ENCODE results near the gene ALG8. TPM values are rescaled to one million over a fixed set of nuclear protein-coding genes. Genes with fewer than 3 reads are reported as not detected.
"Not testable (repeated sequence)": the region's sequence is repeated elsewhere in the genome, so short reads cannot be mapped to it uniquely, and the experiment has no call there.

Gene ALG8
- total RNA-seq, 1 donor from 2014 or later = 27.0 TPM

- ATAC-seq = no peak
Observed at GRCh38 chr11:78069465-78069864, 70.0 kb downstream of the ALG8 start.

GRCh38 chr11:78067704-78068103 is 71.7 kb downstream of the ALG8 start:
- ATAC-seq = peak; percentile 13

GRCh38 chr11:78066471-78066870 is 73.0 kb downstream of the ALG8 start:
- ATAC-seq = no peak

- ATAC-seq = no peak
Observed at GRCh38 chr11:78065203-78065602, 74.2 kb downstream of the ALG8 start.

- ATAC-seq = peak; percentile 17
Observed at GRCh38 chr11:78063440-78064181, 75.8 kb downstream of the ALG8 start, which contains the start of gene THRSP. Gene THRSP (plus strand): TSS chr11:78063861. CDS start chr11:78063882, 21 bp downstream.

GRCh38 chr11:78062671-78063070 is 76.8 kb downstream of the ALG8 start:
- ATAC-seq = no peak

- ATAC-seq = peak; percentile 22
Observed at GRCh38 chr11:78061921-78062311, 77.5 kb downstream of the ALG8 start.

- no peak for ATAC-seq
Observed at GRCh38 chr11:78061088-78061920, 78.1 kb downstream of the ALG8 start.

GRCh38 chr11:78060533-78060932 is 78.9 kb downstream of the ALG8 start:
- ATAC-seq = no peak

GRCh38 chr11:78059749-78060328 is 79.6 kb downstream of the ALG8 start:
- not testable (repeated sequence) for ATAC-seq

GRCh38 chr11:78057462-78058055 is 81.9 kb downstream of the ALG8 start:
- ATAC-seq = peak; percentile 29

GRCh38 chr11:78056093-78056492 is 83.3 kb downstream of the ALG8 start:
- ATAC-seq = no peak

- no peak for ATAC-seq
Observed at GRCh38 chr11:78054971-78055370, 84.5 kb downstream of the ALG8 start.

GRCh38 chr11:78050964-78051831 is 88.2 kb downstream of the ALG8 start:
- ATAC-seq = no peak

Other genes with a start within 250 kb of the ALG8 start
- 16.1 TPM for gene INTS4, start 145.0 kb downstream of the ALG8 start, total RNA-seq
- 2.3 TPM for gene KCTD14, start 116.3 kb downstream of the ALG8 start, total RNA-seq
- gene THRSP, start 75.8 kb downstream of the ALG8 start, total RNA-seq = not detected
- gene NDUFC2, start 59.8 kb downstream of the ALG8 start, total RNA-seq = 145 TPM
- 8.4 TPM for gene KCTD21, start 49.0 kb upstream of the ALG8 start, total RNA-seq
- 3.5 TPM for gene USP35, start 49.3 kb upstream of the ALG8 start, total RNA-seq

Measured in esophagus mucosa (tissue), 1 donor.